GM18498 (cell line): ENCODE measurements around the gene UMAD1.

Experiments used
- ATAC-seq: cut with Tn5 transposase; IDR thresholded peaks from one replicate; pipeline ENCODE4 v1.9.1; 2021; ENCODE audit warnings: mild to moderate bottlenecking, moderate library complexity; ENCODE audit not compliant: unreplicated experiment

UMAD1 gene

DNA sequence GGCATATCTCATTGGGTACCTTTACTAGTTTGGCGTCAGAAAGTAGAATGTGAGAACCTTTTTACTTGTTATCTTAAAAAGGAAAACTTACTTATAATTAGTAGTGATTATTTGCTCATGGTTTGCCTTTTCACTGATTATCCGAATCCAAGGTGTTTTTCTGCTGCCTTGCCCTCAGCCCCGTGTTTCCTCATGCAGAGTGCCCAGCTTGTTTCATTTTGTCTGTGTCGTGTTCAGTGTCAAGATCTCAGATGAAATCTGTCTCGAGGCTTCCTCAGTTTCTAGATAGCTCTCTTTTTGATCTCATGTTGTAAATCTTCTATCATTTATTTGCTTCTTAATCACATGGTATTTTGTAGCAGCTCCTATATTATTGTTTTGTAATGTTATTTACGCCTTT, 47.8 kb downstream of the UMAD1 start:
- no peak for ATAC-seq

DNA sequence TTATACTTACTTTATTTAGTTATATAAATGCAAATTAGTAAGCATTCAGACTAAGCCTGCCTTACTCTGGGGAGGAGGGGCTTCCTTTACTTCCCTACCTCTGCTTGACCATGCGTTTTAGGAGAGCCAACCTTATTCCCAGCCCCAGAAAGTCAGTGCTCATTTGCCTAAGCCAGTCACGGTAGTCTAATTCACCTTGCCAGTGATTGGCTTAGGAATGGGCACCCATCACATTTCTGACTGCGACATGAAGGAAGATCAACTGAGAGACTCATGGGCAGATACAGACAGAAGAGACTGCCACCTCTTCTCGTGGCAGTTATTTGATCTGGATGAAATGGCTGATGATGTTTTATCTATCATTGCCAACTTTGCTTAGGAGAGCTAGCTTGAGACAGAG, 48.4 kb downstream of the UMAD1 start:
- no peak for ATAC-seq

DNA sequence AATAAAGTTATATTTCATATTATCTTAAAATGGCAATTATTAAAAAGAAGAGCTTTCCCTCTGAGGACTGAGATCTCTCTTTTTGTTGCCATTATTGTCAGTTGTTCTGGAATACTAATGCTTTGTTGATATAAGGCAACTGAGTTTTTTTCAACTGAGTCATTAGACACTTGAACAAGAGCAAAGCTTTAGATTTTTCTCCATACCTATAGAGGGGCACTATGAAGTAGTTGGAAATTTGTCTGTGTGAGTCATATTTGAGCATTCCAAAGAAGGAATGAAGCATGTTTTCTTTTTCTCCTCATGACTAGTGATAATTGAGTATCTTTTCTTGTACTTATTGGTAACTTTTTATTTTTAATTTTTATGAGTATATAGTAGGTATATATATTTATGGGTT, 53.3 kb downstream of the UMAD1 start:
- no peak for ATAC-seq

DNA sequence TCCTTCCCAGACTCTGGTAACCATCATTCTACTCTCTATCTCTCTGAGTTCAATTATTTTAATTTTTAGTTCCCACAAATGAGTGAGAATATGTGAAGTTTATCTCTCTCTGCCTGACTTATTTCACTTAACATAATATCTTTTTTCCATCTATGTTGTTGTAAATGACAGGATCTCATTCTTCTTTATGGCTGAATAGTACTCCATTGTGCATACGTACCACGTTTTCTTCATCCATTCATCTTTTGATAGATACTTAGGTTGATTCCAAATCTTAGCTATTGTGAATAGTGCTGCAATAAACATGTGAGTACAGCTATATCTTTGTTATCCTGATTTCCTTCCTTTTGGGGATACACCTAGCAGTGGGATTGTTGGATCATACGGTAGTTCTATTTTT, 54.0 kb downstream of the UMAD1 start:
- ATAC-seq, result no peak

DNA sequence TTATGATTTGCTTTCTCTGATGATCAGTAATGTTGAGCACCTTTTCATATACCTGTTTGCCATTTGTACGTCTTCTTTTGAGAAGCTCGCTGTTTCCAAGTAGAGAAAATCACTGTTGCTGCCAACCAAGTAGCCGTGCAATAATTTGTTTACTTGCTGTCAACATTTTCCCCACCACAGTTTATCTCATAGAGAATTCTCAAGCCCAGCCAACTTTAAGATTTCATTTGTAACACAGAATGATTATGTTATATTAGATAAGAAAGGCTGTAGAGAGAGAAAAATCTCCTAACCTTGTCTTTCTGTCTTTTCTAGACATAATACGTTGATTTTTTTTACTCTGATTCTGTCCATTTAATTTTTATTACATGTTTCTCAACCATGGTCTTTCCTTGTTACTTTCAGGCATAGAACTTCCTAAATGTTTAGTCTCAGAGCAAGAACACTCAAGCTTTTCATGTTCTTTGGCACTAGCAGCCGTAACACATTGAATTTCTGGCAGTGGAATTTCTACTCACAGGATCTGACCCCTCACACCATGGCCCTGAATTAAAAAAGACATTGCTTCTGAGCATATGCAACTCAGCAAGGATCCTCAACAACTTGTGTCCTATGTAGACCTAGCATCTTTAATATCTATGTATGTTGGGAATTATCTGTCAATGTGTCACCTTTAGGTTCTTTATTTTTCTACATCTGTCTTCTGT, 54.7 kb downstream of the UMAD1 start:
- ATAC-seq, result no peak

DNA sequence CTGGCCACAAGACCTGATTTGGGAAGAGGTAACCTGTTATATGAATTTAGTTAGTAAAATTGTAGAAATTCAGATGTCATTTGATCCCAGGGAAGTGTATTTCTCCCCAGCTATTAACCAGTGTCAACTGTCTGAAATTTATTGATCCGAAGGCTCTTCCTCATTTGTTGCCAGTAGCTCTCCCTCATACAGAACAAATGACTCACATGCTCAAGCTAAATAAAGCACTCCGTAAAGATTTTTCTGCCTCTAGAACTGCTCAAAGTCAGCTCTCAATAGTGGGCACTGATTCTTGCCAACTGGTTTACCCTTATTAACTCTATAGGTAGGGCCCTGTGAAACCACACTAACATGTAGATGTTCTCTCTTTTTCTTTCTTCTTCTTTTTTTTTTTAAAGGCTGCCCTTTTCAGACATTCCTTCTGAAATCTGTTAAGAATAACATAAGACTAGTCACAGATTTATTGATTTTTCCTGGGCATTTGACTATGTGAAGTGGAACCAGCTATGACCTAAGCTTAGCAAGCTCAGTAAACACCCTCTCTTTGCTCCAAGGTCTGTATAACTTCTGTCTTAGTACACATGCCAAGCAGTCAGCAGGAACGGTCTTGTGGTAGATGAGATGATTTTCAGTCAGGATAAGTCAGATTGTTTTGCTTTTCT, 56.0 kb downstream of the UMAD1 start:
- no peak for ATAC-seq

DNA sequence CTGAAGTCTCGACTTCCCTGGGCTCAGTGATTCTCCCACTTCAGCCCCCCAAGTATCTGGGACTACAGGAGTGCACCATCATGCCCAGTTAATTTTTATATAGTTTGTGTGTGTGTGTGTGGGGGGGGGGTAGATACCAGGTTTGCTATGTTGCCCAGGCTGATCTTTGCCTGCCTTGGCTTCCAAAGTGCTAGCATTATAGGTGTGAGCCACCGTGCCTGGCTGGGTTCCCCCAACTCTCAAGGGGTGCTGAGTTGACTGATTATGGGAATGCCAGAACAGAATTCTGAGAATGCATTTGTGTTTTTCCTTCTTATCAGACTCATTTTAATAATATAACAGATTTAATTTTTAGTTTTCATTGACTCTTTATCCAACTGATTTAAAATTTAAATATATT, 58.4 kb downstream of the UMAD1 start:
- ATAC-seq, result no peak

DNA sequence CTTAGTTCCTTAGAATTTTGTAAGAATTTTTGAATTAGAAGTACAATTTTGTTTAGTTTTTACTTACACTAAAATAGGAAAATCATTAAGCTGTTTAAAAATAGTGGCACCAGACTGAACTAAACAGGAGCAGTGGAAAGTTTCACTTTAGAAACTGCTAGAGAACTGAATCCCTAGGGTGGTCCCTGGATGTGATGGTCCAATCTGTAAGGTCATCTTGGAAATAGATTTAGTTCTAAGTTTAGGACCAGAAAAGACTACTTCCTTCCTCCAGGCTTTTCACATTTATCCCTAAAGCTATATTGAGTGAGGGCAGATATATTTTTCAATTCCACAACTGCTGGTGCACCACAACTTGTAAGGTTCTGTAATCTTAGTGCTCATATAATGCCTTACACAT, 58.8 kb downstream of the UMAD1 start:
- ATAC-seq, result no peak

DNA sequence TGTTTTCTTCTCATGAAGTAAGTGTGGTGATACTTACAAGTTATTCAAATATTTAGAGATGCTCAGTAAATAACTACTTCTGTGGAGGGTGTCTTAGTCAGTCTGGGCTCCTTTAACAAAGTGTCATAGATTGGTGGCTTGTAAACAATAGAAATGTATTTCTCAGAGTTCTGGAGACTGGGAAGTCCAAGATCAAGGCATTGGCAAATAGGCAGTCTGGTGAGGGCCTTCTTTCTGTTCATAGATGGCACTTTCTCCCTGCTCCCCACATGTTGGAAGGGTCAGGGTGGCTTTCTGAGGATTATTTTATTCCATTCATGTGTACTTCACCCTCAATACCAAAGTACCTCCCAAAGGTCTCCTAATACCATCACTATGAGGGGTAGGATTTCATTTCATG, 59.4 kb downstream of the UMAD1 start:
- ATAC-seq, result no peak

DNA sequence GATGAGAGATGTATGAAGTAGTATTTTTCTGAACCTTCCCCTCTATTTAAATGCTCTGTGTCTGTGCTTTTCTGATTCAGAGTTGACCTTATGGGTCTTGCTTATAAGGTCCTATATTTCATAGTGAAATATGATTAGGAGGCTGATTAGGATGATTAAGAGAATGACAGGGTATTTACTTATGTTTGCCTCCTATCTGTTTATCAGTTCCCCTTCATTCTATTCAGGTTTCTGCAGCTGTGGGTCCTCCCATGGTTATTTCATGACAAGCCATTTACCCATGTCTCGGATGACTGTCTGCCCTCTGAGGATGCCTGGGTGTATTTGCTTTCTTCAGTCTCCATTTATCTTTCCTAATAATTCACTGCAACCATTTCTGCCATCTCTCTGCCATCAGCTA, 61.0 kb downstream of the UMAD1 start:
- peak; percentile 61 for ATAC-seq

DNA sequence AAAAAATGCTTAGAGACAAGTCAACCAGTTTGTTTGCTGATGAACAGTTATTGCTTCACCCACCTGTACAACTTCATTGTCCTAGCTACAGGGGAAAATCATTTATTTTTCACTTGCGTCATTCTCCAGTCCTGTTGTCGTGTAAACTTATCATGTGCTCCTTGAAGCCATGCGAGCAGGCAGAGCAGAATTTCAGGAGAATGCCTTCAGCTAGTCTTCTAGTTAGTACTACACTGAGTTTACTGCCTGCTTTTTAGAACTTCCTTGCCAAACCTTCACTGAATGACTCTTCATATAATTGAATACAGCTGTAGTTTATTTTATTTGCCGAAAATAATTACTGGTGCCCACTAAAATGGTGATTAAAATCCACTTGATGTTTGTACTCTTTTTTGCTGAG, 62.3 kb downstream of the UMAD1 start:
- ATAC-seq, result no peak

DNA sequence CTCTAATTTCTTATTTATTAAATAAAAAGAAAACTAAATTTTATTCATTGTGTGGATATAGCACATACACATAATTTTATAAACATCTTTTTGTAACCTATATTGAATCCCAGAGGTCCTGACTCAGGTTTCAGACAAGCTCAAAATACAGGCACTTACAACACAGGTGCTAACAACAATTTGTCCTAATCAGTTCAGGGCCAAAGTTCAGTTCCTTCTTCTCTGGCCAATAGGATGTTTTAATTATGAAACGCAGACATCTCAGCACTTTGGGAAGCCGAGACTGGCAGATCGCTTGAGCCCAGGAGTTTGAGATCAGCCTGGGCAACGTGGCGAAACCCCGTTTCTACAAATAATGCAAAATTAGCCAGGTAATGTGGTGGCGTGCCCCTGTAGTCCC, 62.9 kb downstream of the UMAD1 start:
- no peak for ATAC-seq

DNA sequence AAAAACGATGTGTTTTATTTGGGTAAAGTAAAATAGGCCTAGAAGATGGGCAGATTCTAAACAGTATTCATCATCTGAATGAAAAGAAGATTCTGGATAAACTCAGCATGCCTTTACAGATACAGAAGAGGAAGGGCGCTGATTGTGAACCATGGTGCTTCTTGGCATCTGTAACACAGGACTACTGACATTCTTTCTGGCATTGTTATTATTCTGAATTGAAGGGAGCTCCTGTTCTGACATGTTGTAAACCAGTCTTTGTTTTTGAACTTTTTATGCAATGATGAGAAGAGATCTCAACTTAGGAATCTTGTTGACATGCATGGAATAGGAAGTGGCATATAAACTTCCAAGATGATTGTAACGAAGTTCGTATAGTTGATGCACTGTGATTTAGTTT, 64.3 kb downstream of the UMAD1 start:
- ATAC-seq, result no peak

DNA sequence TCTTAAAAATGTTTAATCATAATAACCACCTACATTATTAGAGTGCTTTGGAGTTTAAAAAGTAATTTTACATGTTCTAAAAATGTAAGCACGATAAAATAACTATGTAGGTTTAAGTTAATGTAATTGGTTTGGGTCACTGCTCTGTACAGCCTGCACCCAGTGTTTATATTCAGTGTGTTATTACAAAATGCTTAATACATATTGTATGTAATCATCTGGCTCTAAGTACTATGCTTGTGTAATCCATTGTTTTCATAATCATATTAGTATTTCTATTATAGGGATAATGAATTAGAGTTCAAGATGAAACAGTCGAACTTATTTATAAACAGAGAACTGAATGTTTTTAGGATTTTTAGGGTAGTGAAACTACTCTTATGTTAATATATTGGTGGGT, 64.8 kb downstream of the UMAD1 start:
- ATAC-seq, result no peak

DNA sequence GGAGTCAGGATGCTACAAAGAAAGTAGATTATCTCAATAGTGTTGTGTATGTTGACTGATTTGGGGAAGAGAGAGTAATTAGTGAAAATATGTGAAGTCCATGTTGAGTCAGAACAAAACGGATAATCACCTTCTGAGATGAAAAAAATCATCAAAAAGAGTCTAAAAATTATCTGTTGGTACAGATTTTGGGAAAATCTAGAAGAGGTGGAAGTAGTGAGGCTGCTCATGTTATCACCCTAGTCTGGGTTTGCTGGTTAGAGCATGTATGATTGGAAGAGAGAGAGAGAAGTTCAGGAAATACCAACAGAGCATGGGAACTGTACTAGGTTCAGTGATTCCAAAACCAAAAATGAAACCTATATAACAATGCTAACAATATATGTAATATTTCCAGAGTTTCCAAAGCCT, 65.6 kb downstream of the UMAD1 start:
- no peak for ATAC-seq

DNA sequence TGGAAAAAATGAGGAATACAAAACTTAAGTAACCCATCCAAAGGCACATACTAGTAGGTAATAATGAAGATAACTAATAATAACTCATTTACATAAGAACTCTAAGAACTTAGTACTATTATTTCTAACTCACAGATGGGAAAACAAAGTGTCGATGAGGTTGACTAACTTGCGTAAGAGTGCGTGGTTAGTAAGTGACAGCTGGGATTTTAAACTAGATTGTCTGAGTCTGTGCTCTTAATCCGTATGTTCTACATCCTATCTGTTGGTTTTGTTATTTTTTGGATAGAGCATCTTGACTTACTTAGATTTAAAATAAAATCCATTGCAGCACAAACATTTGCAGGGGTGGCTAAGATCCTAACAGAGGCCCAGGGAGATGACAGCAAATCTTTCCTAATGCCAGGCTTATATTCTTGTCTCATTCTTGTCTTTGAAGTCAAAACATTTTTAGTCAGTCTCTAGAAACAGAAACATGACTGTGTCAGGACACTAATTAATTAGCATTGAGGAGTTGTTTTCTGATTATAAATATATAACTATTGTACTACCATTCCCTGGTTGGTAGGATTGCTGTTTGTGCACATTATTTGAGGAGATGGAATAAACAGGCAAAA, 66.1 kb downstream of the UMAD1 start:
- ATAC-seq, result no peak

DNA sequence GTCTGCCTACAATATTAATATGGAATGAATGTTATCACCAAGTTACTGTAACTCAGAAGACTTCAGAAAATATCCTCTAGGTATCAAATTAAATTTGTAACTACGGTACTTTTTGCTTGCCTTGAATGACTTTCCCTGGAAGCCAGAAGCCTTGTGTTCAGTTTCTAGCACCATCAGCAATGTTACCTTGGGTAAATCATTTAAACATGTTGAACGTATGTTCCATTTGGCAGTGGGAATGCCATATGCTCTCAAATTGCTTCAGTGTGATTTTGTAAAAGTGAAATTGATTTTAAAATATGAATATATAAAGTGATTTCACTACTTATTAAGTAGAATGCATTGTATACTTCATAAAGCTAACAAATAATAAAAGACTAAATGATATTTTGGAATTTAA, 66.7 kb downstream of the UMAD1 start:
- ATAC-seq, result no peak

DNA sequence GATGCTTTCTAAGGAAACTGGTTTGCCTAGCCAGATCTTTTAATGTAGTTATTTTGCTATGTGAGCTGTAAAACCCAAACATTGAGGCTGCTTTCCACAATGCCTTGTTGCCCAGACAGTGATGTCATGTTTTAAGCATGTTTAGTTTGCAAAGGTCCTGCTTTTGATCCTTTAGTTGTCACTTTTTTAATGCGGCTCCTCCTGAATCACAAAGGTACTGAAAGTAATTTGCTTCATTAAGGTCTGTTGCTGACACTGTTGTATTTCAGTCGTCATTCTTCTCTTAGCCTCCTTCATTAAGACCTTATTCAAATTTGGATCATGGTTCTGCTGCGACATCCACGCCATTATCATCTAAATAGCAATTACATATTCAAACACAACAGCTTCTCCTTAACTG, 67.3 kb downstream of the UMAD1 start:
- ATAC-seq, result no peak

DNA sequence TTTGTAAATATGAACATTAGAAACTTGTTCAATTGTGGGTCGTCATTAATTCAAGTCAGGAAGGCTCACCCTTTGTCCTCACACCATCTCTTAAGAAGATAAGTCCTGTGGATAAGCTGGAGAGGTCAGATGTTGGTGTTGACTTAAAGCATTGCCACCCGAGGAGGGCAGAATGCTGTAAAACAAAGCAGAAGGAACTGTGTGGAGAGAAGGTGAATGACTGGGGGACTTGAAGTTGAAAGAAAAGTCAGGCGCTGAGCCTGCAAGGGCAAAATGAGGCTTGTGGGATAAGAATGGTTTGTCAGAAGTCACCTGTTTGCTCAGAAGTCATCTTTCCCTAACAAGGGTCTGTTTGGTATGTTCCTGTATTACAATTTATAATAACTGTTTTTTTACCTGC, 68.7 kb downstream of the UMAD1 start:
- ATAC-seq, result no peak

DNA sequence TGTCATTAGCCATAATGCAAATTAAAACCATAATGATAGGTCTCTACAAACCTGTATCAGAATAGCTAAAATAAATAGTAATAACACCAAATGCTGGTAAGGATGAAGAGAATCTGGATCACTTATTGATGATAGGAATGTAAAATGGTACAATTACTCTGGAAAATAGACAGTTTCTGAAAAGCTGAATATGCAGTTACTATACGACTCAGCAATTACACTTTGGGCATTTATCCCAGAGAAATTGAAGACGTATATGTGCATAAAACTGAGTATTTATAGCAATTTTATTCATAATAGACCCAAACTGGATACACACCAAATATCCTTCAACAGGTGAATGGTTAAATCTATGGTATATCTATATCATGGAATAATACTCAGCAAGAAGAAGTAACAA, 69.9 kb downstream of the UMAD1 start:
- ATAC-seq, result no peak

DNA sequence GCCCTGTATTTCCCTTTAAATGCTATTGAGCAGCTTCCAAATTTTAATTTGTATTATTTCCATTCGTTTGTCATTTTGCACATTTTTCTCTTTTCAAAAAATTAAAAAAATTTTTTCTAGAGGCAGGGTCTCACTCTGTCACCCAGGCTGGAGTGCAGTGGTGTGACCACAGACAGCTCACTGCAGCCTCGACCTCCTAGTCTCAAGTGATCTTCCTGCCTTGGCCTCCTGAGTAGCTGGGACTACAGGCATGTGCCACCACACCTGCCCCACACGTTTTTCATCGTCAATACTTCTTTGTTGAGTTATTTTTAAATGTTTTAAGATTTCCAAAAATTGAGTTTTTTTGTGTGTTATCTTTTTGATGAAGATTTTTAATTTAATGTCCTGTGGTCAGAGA, 73.2 kb downstream of the UMAD1 start:
- no peak for ATAC-seq

DNA sequence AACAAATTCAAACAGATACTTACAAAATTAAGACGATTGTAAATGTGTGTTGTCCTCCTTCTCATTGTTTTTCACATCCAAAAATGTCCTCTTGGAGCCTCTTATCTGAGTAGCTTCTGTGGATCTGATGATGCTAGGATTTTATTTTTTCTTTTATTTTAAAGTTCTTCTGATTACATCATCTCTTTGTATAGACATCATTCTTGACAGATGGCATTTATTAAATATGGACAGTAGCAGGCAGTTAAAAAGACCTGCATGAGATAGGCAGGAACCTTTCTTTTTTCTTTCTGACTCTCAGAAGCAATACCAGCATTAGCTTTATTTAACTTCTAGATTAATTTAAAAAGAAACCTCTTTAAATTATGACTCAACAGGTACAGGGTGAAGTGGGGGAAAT, 77.9 kb downstream of the UMAD1 start, which contains the start of gene RPA3:
Gene RPA3 (minus strand): TSS at position 116 of the 400 bp plus-strand sequence. CDS start 78,189 bp downstream, outside the sequence.
- ATAC-seq, result no peak
